ENCODE data around the gene DYRK4. TPM values are rescaled to one million over a fixed set of nuclear protein-coding genes. Genes with fewer than 3 reads are reported as not detected.
A peak's percentile ranks its signal among the peaks of the same experiment; 100 is the strongest.

DYRK4 gene
- total and polyA plus RNA-seq, 7 experiments from 2014 or later = 9.8 to 50.9 (median 24.4) TPM

DNA sequence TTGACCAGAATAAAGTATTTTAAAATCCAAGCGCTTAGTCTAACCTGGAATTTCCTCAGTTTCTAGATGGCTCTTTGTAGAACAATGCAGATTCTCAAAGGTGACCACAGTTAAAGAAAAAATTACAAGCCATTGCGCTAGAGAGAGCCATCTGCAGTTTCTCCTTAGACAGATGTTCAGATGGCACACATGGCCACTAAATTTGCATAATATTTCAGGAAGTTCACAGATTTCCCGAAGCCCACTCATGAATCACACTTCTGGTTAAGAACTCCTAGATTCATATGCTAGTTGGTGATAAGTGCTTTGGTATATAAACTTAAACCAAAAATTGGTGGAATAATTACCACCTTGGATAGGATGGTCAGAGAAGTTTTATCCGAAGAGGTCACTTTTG lies 86.1 kb downstream of the DYRK4 start:
- intact Hi-C loops (cut with micrococcal nuclease) = loop anchor here (1.0 to 5.0 kb wide), 8 partner anchors 44 to 1856 kb away; partner anchors contain the start of genes CRACR2A (in 1 of the 2), FKBP4 (in 1 of the 2), PARP11 (in 1 of the 2) and TULP3 (in 1 of the 2)
- ChIA-PET POLR2A (interaction anchor here (0.7 to 1.1 kb wide), 3 partner anchors 32 to 45 kb away, joined by 3 read pairs; no protein-coding TSS in a partner anchor), CTCF (interaction anchor here (1.0 kb wide), 1 partner anchor 43 kb away, joined by 4 read pairs; no protein-coding TSS in a partner anchor)
- Mint-ChIP-seq H3K36me3 (peaks cover 0 to 5% (median 2%) of the 10 kb centered on the region in 5 donors), H3K27ac (peak overlapping the region; percentile 90 to 99 (median 95)), H3K4me1 (peaks cover 21 to 54% (median 43%) of the 10 kb centered on the region in 7 donors), H3K4me3 (peak overlapping the region; percentile 88 to 99 (median 97)), H3K9me3 (no peaks in the 10 kb centered on the region), H3K27me3 (peaks cover 0 to 15% (median 0%) of the 10 kb centered on the region in 5 donors)
- peak overlapping the region; percentile 80 for H3K27ac ChIP-seq (ENCODE audit: low read depth, low read length)
- H3K4me3 ChIP-seq (ENCODE audit: low read length) = peak overlapping the region; percentile 92
- H3K9me3 ChIP-seq (ENCODE audit: control insufficient read depth in 2 of 3, low read length in 3 of 3) = no peaks in the 10 kb centered on the region
- peaks cover 14 to 15% of the 10 kb centered on the region in 2 donors for H3K4me1 ChIP-seq (ENCODE audit: control insufficient read depth in 2 of 2, insufficient read depth in 2 of 2, low read length in 2 of 2)
- DNase-seq (peak in 1 of 9 donors; percentile 0), ATAC-seq (no peak)
- no peaks in the 10 kb centered on the region for H3K27me3 ChIP-seq (ENCODE audit: control insufficient read depth in 2 of 2, insufficient read depth in 2 of 2, low read length in 2 of 2)
- H3K36me3 ChIP-seq (ENCODE audit: control insufficient read depth in 2 of 3, insufficient read depth in 3 of 3, low read length in 3 of 3) = peaks cover 0 to 3% (median 0%) of the 10 kb centered on the region in 3 experiments

DNA sequence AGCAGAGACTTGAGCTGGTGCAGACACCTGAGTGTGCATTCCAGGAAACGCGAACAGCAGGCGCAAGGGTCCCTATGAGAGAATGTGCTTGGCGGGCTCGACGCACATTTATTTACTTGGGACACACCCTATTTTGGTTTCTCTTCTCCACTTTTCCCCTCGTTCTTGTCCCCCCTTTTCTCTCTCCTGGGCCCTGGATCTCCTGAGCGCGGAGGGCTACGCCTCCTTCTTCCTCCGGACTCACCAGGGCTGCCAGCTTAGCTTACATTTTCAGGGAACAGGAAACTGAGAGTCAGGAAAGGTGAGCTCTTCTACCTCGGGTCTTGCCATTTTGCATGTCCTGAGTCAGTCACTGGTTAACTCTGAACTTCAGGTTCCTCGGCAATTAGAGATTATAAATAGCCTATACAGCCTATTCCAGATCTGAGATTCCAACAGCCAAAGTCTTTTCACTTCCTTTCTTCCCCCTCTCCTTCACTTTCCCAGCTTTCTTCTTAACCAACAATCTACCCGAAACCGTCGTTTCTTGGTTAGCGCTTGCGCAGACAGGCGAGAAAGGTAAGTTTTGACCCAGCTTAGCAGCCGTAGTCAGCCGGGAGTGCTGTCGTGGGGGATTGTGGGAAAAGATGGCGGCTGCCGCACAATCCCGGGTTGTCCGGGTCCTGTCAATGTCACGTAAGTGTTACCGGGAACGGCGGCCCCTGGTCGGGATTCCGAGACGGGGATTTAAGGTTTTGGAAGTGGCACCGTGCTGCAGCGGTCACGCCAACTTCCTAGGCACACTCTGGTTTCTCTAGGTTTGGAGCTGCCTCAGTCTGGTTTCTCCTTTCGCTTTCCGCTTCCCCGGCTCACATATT lies 86.7 kb downstream of the DYRK4 start, which contains the start of the genes AKAP3 and NDUFA9:
AKAP3 (minus strand) TSS at position 551 of the 857 bp plus-strand sequence. CDS start 10,855 bp downstream, outside the sequence.
NDUFA9 (plus strand) TSS at position 614 of the 857 bp plus-strand sequence; CDS start at position 627, 13 bp downstream.
- peak within 1 kb of the TSS; percentile 92 for H3K4me3 ChIP-seq (ENCODE audit: low read length)
- peaks cover 14 to 15% of the 10 kb centered on the region in 2 donors for H3K4me1 ChIP-seq (ENCODE audit: control insufficient read depth in 2 of 2, insufficient read depth in 2 of 2, low read length in 2 of 2)
- peak within 1 kb of the TSS; percentile 90 to 99 (median 95) for H3K27ac Mint-ChIP-seq
- H3K4me3 Mint-ChIP-seq = peak within 1 kb of the TSS; percentile 88 to 99 (median 97)
- peaks cover 24 to 58% (median 46%) of the 10 kb centered on the region in 7 donors for H3K4me1 Mint-ChIP-seq
- intact Hi-C loops (cut with micrococcal nuclease) = loop anchor here (1.0 to 5.0 kb wide), 9 partner anchors 44 to 1856 kb away; partner anchors contain the start of genes RAD51AP1 (in 2 of the 2), CRACR2A (in 1 of the 2), FKBP4 (in 1 of the 2) and PARP11 (in 1 of the 2)
- CTCF ChIA-PET = interaction anchor here (1.0 kb wide), 1 partner anchor 44 kb away, joined by 4 read pairs; no protein-coding TSS in a partner anchor
- H3K27me3 Mint-ChIP-seq = peaks cover 0 to 13% (median 0%) of the 10 kb centered on the region in 5 donors
- ATAC-seq (peak; percentile 97), DNase-seq (peak; percentile 53 to 87 (median 84))
- no peaks in the 10 kb centered on the region for H3K9me3 ChIP-seq (ENCODE audit: control insufficient read depth in 2 of 3, low read length in 3 of 3)
- H3K9me3 Mint-ChIP-seq = no peaks in the 10 kb centered on the region
- POLR2A ChIA-PET = interaction anchor here (0.7 to 2.0 kb wide), 6 partner anchors 10 to 110 kb away, joined by 3 to 7 read pairs (median 3); partner anchors contain the start of gene RAD51AP1
- H3K27ac ChIP-seq (ENCODE audit: low read depth, low read length) = peak within 1 kb of the TSS; percentile 80
- peaks cover 0 to 7% (median 2%) of the 10 kb centered on the region in 5 donors for H3K36me3 Mint-ChIP-seq
- no peaks in the 10 kb centered on the region for H3K27me3 ChIP-seq (ENCODE audit: control insufficient read depth in 2 of 2, insufficient read depth in 2 of 2, low read length in 2 of 2)
- peaks cover 0 to 3% (median 0%) of the 10 kb centered on the region in 3 experiments for H3K36me3 ChIP-seq (ENCODE audit: control insufficient read depth in 2 of 3, insufficient read depth in 3 of 3, low read length in 3 of 3)

DNA sequence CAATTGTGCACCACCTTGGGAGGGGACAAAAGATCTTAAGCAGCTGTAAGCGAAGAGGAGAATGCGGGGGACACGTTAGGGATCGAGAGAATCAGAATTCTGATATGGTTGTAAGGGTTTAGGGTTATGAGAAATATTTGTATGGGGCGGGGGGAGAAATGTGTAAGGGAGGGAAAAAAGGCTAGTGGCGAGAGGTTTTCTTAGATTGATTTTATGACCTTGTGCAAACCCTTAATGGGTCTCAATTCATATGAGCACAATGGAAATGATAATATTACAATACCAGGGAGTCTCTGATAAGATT lies 87.3 kb downstream of the DYRK4 start:
- Mint-ChIP-seq H3K36me3 (peaks cover 0 to 13% (median 2%) of the 10 kb centered on the region in 5 donors), H3K4me1 (peaks cover 24 to 63% (median 49%) of the 10 kb centered on the region in 7 donors), H3K9me3 (no peaks in the 10 kb centered on the region), H3K4me3 (peak overlapping the region; percentile 88 to 99 (median 97)), H3K27me3 (peaks cover 0 to 9% (median 0%) of the 10 kb centered on the region in 5 donors), H3K27ac (peak overlapping the region; percentile 90 to 99 (median 95))
- Histone ChIP-seq H3K27me3 (ENCODE audit: control insufficient read depth in 2 of 2, insufficient read depth in 2 of 2, low read length in 2 of 2) (no peaks in the 10 kb centered on the region), H3K4me3 (ENCODE audit: low read length) (peak overlapping the region; percentile 92), H3K9me3 (ENCODE audit: control insufficient read depth in 2 of 3, low read length in 3 of 3) (no peaks in the 10 kb centered on the region), H3K36me3 (ENCODE audit: control insufficient read depth in 2 of 3, insufficient read depth in 3 of 3, low read length in 3 of 3) (peaks cover 0 to 6% (median 2%) of the 10 kb centered on the region in 3 experiments), H3K27ac (ENCODE audit: low read depth, low read length) (peak overlapping the region; percentile 80), H3K4me1 (ENCODE audit: control insufficient read depth in 2 of 2, insufficient read depth in 2 of 2, low read length in 2 of 2) (peaks cover 14 to 15% of the 10 kb centered on the region in 2 donors)
- CTCF ChIA-PET = interaction anchor here (0.6 kb wide), 1 partner anchor 227 kb away, joined by 9 read pairs; no protein-coding TSS in a partner anchor
- DNase-seq (no peak), ATAC-seq (no peak)
- intact Hi-C loops (cut with micrococcal nuclease) = loop anchor here (1.0 to 5.0 kb wide), 9 partner anchors 45 to 1857 kb away; partner anchors contain the start of genes RAD51AP1 (in 2 of the 2), CRACR2A (in 1 of the 2), FKBP4 (in 1 of the 2) and PARP11 (in 1 of the 2)
- POLR2A ChIA-PET = interaction anchor here (0.9 to 2.0 kb wide), 4 partner anchors 9 to 111 kb away, joined by 3 to 7 read pairs (median 4); partner anchors contain the start of gene RAD51AP1

DNA sequence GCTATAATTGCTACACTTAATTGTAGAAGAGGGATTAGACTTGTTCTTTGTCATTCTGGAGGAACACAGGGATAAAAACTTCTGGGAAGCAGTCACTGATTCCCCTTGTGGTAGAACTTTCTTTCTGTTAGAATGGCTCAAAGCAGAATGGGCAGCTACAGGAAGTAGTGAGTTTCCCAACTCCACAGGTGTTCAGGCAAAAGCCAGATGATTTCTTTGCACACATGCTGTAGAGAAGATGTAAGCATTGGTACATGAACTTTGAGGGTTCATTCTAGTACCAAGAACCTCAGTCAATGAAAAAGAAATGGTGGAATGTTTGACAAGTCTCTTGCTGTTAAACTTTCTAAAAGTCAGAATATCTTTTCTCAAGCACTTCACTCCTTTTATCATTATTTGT lies 91.2 kb downstream of the DYRK4 start:
- Mint-ChIP-seq H3K27me3 (no peaks in the 10 kb centered on the region), H3K4me1 (peaks cover 22 to 66% (median 47%) of the 10 kb centered on the region in 7 donors), H3K36me3 (peaks cover 8 to 39% (median 20%) of the 10 kb centered on the region in 5 donors), H3K9me3 (no peaks in the 10 kb centered on the region), H3K4me3 (no peak overlapping the region), H3K27ac (no peak overlapping the region)
- ChIA-PET CTCF (no interaction called here), POLR2A (no interaction called here)
- Histone ChIP-seq H3K4me3 (ENCODE audit: low read length) (no peak overlapping the region), H3K4me1 (ENCODE audit: control insufficient read depth in 2 of 2, insufficient read depth in 2 of 2, low read length in 2 of 2) (peaks cover 9 to 14% of the 10 kb centered on the region in 2 donors), H3K36me3 (ENCODE audit: control insufficient read depth in 2 of 3, insufficient read depth in 3 of 3, low read length in 3 of 3) (peaks cover 18 to 42% (median 27%) of the 10 kb centered on the region in 3 experiments), H3K27ac (ENCODE audit: low read depth, low read length) (no peak overlapping the region), H3K9me3 (ENCODE audit: control insufficient read depth in 2 of 3, low read length in 3 of 3) (no peaks in the 10 kb centered on the region), H3K27me3 (ENCODE audit: control insufficient read depth in 2 of 2, insufficient read depth in 2 of 2, low read length in 2 of 2) (no peaks in the 10 kb centered on the region)
- no peak for DNase-seq
- intact Hi-C loops (cut with micrococcal nuclease) = no loop called here
- no peak for ATAC-seq

DNA sequence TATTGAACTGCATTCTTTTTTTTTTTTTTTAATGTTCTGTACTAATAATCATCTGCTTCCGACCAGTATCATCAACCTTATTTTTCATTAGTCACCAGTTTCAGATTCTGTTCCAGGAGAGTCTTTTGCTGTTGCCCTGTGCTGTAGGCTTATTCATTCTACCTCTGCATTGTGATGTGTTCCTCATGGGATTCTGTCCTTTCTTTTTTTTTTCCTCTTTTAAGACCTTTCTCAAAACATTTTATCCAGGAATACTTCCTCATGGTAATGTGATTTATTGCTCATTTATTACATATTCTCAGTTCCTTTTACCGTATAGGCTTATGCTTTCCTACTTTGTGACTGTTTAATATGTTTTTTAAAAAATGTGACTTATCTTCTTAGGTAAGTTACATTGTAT lies 91.7 kb downstream of the DYRK4 start:
- peaks cover 8 to 39% (median 20%) of the 10 kb centered on the region in 5 donors for H3K36me3 Mint-ChIP-seq
- H3K27me3 ChIP-seq (ENCODE audit: control insufficient read depth in 2 of 2, insufficient read depth in 2 of 2, low read length in 2 of 2) = no peaks in the 10 kb centered on the region
- H3K27ac ChIP-seq (ENCODE audit: low read depth, low read length) = no peak overlapping the region
- H3K4me1 Mint-ChIP-seq = peaks cover 22 to 62% (median 45%) of the 10 kb centered on the region in 7 donors
- ATAC-seq (no peak), DNase-seq (no peak)
- intact Hi-C loops (cut with micrococcal nuclease) = no loop called here
- CTCF ChIA-PET = no interaction called here
- POLR2A ChIA-PET = no interaction called here
- H3K36me3 ChIP-seq (ENCODE audit: control insufficient read depth in 2 of 3, insufficient read depth in 3 of 3, low read length in 3 of 3) = peaks cover 18 to 46% (median 27%) of the 10 kb centered on the region in 3 experiments
- H3K4me3 ChIP-seq (ENCODE audit: low read length) = no peak overlapping the region
- peak overlapping the region in 1 of 10 donors; percentile 2 for H3K4me3 Mint-ChIP-seq
- H3K27ac Mint-ChIP-seq = no peak overlapping the region
- H3K27me3 Mint-ChIP-seq = no peaks in the 10 kb centered on the region
- no peaks in the 10 kb centered on the region for H3K9me3 ChIP-seq (ENCODE audit: control insufficient read depth in 2 of 3, low read length in 3 of 3)
- H3K4me1 ChIP-seq (ENCODE audit: control insufficient read depth in 2 of 2, insufficient read depth in 2 of 2, low read length in 2 of 2) = peaks cover 8 to 14% of the 10 kb centered on the region in 2 donors
- no peaks in the 10 kb centered on the region for H3K9me3 Mint-ChIP-seq
